ENCODE results near the gene CYP3A7.
"Not testable (repeated sequence)": the region's sequence is repeated elsewhere in the genome, so short reads cannot be mapped to it uniquely, and the experiment has no call there.

Gene CYP3A7

DNA sequence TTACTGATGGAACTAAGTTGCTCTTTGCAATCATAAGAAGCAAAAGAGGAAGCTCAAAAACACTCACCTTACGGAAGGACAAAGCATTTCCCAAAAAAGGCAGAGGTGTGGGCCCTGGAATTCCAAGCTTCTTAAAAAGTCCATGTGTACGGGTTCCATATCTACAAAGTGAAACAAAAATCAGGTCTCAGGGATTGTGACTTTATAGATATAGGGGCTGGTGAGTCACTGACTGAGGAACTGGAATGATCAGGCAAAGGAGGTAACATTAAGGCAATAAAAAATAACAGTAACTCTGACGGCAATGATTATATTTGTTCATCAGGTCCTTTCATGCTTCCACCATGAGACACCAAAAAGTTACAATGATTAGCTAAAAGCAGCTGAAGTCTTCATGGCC, 4.0 kb downstream of the CYP3A7 start:
- H3K4me3 ChIP-seq (ENCODE audit: low read length): no peak overlapping the region
- TF ChIP-seq, protein P1, sequence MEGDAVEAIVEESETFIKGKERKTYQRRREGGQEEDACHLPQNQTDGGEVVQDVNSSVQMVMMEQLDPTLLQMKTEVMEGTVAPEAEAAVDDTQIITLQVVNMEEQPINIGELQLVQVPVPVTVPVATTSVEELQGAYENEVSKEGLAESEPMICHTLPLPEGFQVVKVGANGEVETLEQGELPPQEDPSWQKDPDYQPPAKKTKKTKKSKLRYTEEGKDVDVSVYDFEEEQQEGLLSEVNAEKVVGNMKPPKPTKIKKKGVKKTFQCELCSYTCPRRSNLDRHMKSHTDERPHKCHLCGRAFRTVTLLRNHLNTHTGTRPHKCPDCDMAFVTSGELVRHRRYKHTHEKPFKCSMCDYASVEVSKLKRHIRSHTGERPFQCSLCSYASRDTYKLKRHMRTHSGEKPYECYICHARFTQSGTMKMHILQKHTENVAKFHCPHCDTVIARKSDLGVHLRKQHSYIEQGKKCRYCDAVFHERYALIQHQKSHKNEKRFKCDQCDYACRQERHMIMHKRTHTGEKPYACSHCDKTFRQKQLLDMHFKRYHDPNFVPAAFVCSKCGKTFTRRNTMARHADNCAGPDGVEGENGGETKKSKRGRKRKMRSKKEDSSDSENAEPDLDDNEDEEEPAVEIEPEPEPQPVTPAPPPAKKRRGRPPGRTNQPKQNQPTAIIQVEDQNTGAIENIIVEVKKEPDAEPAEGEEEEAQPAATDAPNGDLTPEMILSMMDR (conservative IDR thresholded peaks at IDR 0.05; ENCODE audit: low read depth, low read length): no peak
- no peak for DNase-seq (ENCODE audit: low read depth)

DNA sequence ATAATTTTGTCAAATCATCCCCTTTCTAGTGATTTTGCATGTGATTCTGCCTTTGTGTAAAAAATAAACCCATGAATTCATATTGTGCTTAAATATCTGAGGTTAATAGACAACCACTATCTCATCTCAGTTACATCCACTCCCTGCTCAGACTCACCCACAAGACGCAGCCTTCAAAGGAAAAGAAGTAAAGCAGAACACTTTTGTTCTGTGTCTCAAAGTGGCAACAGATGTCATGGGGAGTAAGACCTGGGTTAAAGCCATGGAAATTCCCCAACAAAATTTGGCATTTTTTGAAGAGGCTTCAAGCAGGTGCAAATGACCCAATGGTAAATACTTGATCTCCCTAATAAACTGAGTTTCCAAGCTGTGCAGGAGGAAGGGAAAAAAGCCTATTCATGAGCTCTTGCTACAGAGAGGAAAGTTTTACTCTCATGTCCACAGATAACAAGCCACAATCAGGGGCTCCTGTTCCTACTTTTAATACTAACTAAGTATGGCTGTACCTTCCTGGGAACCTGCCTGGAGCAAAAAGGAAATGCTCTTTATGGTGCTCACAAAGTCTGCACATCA, 4.7 kb downstream of the CYP3A7 start:
- no peak overlapping the region for H3K4me3 ChIP-seq (ENCODE audit: low read length)
- no peak for DNase-seq (ENCODE audit: low read depth)
- TF ChIP-seq, protein P1 (conservative IDR thresholded peaks at IDR 0.05; ENCODE audit: low read depth, low read length): no peak

DNA sequence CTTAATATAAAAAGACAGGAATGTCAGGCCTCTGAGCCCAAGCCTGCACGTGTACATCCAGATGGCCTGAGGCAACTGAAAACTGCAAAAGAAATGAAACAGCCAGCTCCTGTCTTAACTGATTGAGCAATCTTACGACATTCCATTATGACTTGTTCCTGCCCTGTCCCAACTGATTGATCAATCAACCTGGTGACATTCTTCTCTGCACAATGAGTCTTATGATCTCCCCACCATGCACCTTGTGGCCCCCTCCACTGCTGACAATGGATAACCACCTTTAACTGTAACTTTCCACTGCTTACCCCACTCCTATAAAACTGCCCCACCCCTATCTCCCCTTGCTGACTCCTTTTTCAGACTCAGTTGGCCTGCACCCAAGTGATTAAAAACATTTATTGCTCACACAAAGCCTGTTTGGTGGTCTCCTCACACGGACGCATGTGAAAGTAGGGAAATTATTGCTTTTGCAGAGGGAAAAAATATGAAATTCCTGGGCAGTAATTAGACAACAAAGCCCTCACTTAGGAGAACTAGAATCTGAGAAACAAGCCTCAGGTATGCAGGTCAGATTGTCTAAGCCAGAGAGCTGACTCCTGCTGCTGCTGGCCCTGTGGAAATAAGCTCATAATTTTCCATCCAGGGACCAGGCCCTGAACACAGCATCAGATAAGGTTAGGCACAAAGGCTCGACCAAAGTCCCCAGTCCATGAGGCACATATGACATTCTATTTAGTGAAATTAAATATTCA, 5.3 kb downstream of the CYP3A7 start:
- DNase-seq (ENCODE audit: low read depth): no peak
- TF ChIP-seq, protein P1 (conservative IDR thresholded peaks at IDR 0.05; ENCODE audit: low read depth, low read length): no peak
- H3K4me3 ChIP-seq (ENCODE audit: low read length): no peak overlapping the region

DNA sequence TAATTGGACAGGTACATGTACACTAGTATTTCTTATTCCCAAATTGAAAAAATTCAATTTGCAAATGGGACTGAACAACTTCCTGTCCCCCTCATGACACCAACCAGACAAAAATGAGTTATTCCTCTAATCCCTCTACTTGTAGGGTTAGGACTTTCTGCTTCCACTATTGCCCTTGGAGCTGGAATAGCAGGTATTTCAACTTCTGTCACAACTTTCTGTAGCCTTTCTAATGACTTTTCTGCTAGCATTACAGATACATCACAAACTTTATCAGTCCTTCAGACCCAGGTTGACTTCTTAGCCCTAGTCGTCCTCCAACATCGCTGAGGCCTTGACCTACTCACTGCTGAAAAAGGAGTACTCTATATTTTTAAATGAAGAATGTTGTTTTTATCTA, 6.4 kb downstream of the CYP3A7 start:
- TF ChIP-seq, protein P1 (conservative IDR thresholded peaks at IDR 0.05; ENCODE audit: low read depth, low read length): no peak
- no peak for DNase-seq (ENCODE audit: low read depth)
- no peak overlapping the region for H3K4me3 ChIP-seq (ENCODE audit: low read length)

DNA sequence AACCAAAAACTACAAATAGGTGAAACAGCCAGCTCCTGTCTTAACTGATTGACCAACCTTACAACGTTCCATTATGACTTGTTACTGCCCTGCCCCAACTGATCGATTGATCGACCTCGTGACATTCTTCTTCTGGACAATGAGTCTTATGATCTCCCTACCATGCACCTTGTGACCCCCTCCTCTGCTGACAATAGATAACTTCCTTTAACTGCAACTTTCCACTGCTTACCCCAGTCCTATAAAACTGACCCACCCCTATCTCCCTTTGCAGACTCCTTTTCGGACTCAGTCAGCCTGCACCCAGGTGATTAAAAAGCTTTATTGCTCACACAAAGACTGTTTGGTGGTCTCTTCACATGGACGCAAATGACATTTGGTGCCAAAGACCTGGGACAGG, 11.8 kb downstream of the CYP3A7 start:
- DNase-seq (ENCODE audit: low read depth): not testable (repeated sequence)

DNA sequence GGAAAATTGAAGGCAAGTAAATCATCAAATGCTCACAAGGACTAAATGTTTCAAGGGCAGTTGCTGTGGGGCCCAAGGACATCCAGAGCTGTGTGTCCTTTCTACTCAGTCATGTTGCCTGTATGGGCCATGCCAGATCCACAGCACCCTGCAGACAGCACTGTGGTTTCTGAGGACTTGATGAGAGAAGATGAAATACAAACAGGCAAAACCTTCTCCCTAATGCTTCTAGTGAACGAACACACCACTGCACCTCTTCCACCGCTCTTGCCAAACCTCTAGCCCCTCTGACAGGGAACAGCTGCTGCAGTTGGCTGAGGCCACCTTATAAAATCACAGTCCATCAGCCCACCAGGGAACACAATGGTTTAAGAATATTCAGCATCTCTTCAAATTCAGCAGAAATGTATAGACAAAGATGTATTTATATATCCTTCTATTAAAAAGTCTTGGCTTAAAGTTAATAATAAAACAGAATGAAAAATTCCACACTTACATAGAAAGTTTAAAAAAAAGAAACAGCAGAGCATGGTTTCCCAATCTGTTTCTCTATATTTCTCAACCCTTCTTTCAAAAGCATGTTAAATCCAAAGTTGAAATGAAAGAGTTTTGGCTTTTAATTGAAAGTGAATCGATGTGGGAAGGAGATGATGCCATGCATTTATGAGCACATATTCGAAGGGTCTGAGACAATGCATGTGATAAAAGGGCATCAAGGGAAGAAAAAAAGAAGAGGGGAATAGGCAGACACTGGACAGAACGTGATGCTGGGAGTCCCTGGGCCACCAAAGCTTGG, 14.0 kb downstream of the CYP3A7 start:
- DNase-seq (ENCODE audit: low read depth): no peak
- no peak overlapping the region for H3K4me3 ChIP-seq (ENCODE audit: low read length)
- TF ChIP-seq, protein P1 (conservative IDR thresholded peaks at IDR 0.05; ENCODE audit: low read depth, low read length): no peak

More for the DNA sequence above, 11.8 kb downstream of the CYP3A7 start:
- H3K4me3 ChIP-seq (ENCODE audit: low read length): not testable (repeated sequence)

DNA sequence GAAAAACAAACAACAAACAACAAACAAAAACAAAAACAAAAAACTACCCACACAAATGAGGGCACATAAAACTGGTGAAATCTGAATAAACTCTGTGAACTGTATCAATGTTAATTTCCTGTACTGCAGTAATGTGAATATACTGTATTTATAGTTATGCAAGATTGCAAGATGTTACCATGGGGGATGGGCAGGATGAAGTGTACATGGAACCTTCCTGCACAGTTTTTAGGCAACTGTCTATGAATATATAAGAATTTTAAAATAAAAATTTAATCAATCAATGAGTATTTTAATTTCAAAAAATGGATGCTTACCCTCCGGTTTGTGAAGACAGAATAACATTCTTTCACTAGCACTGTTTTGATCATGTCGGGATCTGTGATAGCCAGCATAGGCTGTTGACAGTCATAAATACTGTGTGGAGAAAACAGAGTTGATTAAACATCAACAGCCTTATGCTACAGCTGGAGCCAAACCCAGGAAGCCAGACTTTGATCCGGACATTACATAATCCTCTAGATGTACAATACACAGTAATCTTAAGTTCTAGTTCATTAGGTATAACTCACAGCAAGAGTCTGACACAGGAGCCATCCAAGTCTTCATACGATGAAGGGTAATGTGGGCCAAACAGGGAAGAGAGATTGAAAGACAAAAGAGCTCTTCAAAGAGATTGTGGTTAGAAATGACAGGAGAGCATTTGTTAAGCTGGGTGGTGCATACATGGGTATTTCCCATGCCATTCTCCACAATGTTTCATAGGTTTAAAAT, 14.8 kb downstream of the CYP3A7 start:
- TF ChIP-seq, protein P1 (conservative IDR thresholded peaks at IDR 0.05; ENCODE audit: low read depth, low read length): no peak

More for the DNA sequence above, 14.8 kb downstream of the CYP3A7 start:
- H3K4me3 ChIP-seq (ENCODE audit: low read length): no peak overlapping the region
- DNase-seq (ENCODE audit: low read depth): no peak
